ENCODE measurements around the gene NOP9.
A peak's percentile ranks its signal among the peaks of the same experiment; 100 is the strongest.

NOP9 gene

DNA sequence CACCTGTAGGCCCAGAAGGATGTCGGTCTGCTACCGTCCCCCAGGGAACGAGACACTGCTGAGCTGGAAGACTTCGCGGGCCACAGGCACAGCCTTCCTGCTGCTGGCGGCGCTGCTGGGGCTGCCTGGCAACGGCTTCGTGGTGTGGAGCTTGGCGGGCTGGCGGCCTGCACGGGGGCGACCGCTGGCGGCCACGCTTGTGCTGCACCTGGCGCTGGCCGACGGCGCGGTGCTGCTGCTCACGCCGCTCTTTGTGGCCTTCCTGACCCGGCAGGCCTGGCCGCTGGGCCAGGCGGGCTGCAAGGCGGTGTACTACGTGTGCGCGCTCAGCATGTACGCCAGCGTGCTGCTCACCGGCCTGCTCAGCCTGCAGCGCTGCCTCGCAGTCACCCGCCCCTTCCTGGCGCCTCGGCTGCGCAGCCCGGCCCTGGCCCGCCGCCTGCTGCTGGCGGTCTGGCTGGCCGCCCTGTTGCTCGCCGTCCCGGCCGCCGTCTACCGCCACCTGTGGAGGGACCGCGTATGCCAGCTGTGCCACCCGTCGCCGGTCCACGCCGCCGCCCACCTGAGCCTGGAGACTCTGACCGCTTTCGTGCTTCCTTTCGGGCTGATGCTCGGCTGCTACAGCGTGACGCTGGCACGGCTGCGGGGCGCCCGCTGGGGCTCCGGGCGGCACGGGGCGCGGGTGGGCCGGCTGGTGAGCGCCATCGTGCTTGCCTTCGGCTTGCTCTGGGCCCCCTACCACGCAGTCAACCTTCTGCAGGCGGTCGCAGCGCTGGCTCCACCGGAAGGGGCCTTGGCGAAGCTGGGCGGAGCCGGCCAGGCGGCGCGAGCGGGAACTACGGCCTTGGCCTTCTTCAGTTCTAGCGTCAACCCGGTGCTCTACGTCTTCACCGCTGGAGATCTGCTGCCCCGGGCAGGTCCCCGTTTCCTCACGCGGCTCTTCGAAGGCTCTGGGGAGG lies 11.3 kb downstream of the NOP9 start, which contains the start of gene LTB4R:
TSS of gene LTB4R (plus strand) at position 857 of the 959 bp plus-strand sequence. CDS start 4,150 bp downstream, outside the sequence.
- DNase-seq: peak in 2 of 3 donors; percentile 43 to 61

DNA sequence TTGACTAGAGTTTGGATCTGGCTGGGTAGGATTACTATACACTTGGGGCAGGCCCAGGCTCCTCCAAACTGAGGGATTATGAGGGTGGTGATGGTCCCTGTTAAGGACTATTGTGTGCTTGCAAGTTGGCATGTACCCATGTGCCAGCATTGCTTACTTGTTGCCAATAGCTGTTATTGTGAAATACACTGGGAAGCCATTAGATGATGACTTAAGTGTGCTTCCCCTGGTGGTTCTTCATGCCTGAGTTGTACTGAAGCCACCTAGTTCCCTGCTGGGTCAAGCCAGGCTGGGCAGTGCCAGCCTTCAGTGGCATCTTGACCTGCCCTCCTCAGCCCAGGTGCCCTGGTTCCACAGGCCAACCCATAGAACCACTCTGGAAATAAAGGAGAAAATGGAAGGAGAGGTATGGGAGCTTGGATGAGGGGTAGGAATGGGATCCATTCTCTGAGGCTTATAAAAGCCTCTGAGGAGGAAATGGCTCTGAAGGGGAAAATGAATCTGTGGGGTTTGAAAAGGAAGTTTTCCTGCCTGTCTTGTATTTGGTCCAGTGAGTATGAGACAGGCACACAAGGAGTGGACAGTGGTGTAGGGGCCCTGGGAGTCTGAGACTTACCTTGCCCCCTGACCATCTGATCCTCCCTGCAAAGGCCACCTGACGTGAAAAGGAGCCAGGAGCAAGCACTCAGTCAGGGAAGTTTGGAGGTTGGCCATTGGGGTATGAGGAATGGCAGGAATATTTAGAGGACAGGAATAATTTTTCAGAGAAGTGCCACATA lies 12.4 kb downstream of the NOP9 start:
- peak; percentile 80 to 92 (median 86) for DNase-seq

DNA sequence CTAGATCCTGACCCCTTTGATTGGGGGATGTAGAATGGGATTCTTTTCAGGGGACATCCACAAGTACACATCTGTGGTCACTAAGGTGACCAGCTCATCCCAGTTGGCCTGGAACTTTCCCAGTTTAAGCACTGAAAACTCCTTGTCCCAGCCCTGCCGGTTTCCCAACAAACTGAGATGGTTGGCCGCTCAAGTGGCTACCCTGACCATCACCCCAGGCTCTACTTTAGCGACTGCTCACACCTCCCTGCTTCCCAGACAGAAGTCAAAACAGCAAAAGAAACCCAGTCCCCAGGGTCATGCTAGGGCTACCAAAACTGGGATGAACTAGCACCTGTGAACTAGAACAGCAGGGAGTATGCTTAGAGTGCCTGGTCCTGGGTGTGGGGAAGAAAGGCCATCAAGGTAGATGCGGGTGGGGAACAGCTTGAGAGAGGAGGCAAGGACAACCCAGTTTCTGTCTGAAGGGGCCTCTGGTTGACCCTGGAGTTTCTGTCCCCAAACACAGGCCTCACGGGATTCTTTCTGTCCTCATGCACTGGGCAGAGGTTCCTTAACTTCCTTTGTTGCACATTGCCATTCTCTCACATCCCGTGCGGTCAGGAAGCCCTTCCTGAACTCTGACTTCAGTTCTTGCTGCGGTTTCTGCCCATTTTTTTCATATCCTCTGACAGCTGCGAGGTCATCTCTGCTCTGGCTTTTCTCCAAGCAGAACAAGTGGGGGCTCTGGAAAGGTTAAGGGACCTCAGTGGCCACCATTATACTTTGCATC lies 13.3 kb downstream of the NOP9 start:
- DNase-seq: peak; percentile 77 to 89 (median 84)

DNA sequence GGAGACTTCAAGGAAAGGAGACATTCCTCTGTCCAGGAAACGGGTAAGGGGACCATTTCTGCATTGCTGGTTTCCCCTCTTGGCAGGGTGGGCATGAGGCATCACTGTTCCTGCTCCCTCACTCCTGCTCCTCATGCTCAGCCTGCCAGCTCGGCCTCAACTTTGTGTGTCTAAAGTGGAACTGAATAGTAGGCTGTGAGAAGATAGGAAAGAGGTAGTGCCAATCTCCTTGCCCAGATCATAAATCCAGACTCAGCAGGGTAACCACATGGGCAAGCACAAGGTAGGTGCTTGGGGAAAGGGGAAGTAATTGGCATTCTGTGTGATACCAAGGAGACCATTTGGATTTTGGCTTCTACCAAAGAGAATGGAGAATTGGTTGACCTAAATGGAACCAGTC lies 14.3 kb downstream of the NOP9 start:
- no peak for DNase-seq

DNA sequence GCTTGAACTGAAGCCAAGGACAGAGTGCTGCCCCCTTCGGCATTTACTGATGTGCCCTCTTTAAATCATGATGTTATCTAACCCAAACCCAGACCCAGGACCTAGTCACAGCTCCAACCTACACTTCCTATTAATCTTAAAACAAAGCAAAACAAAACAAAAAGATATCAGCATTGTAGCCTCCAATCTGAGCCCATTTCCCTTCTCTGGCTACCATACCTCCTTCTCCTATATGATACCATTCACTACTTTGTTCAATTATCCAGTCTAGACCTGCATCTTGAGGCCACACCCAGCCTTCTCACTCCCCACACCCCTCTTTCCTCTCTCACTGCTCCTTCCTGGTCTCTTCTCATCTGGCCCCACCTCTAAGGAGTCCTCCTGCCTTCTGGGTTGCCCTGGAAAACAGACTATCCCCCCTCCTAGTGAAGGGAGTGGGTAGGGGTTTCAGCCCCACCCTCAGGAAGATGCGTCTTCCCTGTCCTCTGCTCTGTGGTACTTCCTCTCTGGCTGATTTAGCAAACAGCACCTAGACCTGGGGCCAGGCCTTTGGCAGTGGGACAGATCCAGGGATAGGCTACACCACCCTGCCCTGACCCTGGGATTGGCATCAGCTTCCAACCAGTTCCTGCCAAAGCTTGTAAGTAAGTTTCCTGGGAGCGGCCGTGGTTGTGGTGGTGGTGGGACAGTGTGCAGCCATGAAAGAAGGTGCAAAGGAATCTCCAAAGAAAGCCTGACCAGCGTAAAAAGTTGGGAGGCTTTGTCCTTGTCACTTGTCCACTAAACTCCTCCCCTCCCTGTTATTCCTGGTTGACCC lies 14.9 kb downstream of the NOP9 start:
- DNase-seq: no peak

DNA sequence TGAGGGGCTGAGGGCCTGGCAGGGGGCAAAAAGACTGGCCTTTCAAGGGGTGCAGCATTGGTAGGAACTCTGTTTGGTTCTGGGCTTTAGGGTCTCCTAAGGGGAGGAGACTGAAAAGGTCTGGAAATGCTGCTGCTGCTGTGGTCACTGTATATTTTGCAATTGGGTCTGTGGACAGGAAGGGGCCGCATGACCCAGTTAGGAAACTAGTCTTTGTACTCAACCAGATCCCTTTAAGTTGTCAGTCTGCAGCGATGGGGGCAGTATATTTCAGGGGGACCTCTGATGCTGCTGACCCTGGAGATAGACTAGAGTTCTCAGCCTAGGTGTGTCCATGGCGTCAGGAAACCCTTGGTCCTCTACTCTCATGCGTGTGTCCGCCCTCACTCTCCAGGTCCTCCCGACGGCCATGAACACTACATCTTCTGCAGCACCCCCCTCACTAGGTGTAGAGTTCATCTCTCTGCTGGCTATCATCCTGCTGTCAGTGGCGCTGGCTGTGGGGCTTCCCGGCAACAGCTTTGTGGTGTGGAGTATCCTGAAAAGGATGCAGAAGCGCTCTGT lies 15.7 kb downstream of the NOP9 start:
- no peak for DNase-seq

DNA sequence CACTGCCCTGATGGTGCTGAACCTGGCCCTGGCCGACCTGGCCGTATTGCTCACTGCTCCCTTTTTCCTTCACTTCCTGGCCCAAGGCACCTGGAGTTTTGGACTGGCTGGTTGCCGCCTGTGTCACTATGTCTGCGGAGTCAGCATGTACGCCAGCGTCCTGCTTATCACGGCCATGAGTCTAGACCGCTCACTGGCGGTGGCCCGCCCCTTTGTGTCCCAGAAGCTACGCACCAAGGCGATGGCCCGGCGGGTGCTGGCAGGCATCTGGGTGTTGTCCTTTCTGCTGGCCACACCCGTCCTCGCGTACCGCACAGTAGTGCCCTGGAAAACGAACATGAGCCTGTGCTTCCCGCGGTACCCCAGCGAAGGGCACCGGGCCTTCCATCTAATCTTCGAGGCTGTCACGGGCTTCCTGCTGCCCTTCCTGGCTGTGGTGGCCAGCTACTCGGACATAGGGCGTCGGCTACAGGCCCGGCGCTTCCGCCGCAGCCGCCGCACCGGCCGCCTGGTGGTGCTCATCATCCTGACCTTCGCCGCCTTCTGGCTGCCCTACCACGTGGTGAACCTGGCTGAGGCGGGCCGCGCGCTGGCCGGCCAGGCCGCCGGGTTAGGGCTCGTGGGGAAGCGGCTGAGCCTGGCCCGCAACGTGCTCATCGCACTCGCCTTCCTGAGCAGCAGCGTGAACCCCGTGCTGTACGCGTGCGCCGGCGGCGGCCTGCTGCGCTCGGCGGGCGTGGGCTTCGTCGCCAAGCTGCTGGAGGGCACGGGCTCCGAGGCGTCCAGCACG lies 16.4 kb downstream of the NOP9 start:
- no peak for DNase-seq

DNA sequence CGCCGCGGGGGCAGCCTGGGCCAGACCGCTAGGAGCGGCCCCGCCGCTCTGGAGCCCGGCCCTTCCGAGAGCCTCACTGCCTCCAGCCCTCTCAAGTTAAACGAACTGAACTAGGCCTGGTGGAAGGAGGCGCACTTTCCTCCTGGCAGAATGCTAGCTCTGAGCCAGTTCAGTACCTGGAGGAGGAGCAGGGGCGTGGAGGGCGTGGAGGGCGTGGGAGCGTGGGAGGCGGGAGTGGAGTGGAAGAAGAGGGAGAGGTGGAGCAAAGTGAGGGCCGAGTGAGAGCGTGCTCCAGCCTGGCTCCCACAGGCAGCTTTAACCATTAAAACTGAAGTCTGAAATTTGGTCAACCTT lies 16.9 kb downstream of the NOP9 start:
- no peak for DNase-seq

DNA sequence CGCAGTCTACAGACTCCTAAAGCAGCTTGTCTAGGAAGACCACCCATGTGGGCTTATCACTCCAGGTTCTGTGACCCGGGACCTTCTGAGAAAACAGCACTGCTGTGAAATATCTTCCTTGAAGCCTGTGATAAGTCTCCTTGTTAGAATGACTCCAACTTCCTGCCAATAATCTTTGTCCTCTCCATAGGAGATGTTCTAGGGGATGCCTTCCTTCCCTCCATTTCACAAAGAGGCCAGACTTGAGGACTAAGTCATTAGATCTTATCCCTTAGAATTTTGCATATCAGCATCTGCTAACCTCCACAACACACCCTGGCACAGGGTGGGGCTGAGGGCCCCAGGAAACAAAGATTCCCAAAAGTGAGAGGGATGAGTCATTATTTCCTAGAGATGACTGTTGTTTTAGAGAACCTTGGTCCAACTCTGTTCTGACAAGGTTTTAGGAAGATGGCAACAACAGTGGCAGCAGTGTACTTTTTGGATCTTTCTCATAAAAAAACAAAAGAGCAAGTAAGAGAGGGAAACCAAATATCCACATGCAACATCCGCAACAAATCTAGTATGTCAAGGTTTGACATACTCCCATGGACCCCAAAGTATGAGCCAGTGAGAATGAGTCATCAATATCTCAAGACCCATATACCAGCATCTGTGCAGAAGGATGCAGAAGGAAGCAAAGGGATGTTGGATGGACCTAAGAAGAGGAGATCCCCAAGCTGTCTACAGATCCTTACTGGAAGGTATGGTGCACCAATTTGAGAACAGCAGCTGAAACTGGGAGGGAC lies 17.7 kb downstream of the NOP9 start:
- DNase-seq: peak; percentile 38 to 70 (median 54)

DNA sequence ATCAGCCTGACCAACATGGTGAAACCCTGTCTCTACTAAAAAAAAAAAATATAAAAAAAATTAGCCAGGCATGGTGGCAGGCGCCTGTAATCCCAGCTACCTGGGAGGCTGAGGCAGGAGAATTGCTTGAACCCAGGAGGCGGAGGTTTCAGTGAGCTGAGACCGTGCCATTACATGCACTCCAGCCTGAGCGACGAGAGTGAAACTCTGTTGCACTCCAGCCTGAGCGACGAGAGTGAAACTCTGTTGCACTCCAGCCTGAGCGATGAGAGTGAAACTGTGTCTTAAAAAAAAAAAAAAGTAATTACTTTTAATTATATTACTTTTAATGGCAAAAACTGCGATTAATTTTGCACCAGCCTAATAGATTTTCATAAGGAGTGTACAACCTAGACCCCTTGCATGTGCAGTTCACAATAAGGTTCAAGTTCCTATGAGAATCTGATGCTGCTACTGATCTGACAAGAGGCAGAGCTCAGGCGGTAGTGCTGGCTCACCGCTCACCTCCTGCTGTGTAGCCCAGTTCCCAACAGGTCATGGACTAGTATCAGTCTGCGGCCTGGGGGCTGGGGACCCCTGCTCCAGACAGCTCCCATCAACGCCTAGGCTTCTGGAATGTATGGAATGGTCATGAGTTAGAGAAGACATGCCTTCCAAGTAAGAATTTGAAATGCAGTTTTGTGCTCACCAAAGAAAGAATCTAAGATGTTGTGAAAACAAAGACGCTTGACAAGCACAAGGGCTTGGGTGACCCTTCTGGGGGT lies 21.7 kb downstream of the NOP9 start:
- DNase-seq: no peak

DNA sequence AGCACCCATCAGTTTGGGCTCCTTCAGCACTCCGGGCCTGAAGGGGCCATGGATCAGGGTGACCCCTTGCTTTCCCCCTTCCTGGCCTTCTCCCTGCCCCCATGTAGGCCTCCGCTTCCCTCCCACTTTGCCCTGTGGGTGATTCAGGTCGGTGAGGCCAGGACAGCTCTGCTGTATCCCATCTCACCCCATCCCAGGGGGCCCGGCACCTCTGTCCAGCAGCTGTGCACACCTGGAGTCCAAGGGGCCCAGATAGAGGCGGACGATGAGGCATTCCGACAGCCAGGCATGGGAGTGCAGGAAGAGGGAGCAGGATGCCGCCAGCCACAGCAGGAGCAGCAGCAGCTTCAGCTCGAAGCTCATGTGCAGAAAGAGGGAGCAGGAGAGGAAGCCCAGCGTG lies 23.0 kb downstream of the NOP9 start:
- DNase-seq: no peak

DNA sequence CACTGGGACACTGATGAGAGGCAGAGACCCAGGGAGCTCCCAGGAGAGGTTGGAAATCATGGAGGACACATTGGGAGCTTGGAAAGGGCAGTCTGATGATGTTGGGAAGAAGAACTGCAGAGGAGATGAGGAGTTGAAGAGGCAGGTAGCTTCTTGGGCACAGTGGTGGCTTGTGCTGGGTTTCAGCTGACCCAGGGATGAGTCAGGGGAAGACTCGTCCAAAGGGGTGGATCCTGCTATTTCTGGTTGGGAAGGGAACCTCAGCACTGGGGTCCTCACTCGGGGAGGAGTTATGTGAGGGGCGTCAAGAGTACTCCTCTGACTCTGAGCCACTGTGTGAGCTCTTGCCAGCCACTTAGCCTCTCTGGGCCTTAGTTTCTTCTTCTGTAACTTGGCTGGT lies 23.7 kb downstream of the NOP9 start:
- no peak for DNase-seq

DNA sequence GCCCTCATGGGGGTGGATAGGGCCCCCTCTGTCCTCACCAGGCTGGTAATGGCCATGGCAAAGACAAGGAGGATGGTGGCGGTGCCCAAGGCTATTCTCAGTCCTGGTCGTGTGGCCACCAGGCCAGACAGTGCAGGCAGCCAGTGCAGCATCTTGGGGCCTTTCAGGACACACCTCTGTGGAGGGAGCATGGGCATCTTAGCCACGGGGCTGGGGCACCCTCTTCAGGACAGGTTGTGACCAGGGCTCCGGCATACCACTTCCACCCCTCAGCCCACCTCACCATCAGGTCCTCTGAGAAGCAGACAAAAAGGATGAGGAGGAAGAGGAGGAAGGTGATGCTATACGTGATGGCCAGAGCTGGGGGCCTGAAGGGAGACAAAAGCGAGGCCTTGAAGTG lies 24.4 kb downstream of the NOP9 start:
- no peak for DNase-seq

DNA sequence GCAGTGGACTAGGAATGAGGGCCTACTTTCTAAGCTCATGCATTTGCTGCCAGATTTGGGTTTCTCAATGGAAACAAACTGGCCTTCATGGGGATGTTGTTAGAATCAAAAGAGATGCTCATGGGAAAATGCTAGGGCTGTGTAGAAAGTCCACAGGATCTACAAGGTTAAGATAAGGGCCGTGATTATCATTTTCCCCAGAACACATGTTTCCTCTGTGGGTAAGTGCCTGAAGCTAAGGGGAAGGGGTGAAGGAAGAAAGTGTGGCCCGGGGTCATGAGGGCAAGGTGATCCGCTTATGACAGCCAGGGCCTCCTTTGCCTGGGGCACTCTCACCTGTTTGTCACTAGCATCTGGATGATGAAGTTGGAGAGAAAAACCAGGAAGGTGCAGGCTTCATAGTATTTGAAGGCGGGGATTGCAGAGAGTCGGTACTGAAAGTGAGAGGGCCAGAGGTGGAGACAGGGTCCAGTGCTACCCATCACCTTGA lies 25.4 kb downstream of the NOP9 start:
- no peak for DNase-seq

DNA sequence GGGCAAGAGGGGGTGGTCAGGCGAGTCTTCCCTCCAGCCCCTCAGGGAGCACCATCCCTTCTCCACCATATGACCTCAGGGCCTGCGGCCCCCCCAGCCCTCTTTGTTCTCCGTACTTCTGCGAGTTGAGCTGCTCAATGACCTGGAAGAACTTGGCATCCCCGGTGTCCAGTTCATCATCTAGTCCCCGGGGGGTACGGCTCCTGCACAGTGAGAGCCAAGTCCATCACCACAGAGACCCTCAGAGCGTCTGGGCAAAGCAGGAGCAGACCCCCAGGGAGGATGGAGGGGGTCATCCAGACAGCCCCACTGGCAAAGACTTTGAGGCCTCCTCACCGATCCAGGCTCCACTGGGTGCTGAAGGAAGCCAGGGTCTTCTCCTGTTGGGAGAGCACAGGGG lies 26.3 kb downstream of the NOP9 start:
- no peak for DNase-seq

DNA sequence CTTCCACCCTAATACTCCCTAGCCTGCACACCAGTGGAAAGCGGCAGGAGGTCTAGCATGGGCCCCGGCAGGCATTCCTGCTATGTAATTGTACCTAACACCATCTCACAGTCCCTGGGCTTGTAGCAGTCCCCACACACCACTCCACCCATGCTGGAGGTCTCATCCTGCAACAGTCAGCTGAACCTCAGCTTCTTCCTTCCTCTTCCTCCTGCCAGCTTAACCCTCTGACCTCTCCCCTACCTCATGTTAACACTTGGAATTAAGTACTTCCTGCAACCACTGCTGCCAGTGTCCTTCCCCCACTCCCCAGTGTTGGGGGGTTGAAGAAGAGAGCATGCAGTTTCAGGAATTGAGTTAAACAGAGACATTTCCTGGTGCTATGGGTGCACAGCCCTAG lies 27.7 kb downstream of the NOP9 start:
- DNase-seq: peak; percentile 24 to 51 (median 37)

DNA sequence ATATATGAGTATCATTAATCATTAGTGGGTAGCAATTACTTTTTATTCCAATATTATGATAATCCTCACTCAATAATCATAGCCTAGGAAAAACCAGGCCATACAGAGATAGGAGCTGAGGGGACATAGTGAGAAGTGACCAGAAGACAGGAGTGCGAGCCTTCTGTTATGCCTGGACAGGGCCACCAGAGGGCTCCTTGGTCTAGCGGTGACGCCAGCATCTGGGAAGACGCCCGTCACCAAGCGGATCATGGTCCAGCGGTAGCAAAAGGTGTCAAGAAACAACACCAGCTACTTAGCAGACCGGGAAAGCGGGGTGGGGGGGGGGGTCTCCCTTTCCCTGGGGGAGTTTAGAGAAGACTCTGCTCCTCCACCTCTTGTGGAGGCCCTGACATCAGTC lies 28.3 kb downstream of the NOP9 start:
- peak in 2 of 3 donors; percentile 35 to 36 for DNase-seq

DNA sequence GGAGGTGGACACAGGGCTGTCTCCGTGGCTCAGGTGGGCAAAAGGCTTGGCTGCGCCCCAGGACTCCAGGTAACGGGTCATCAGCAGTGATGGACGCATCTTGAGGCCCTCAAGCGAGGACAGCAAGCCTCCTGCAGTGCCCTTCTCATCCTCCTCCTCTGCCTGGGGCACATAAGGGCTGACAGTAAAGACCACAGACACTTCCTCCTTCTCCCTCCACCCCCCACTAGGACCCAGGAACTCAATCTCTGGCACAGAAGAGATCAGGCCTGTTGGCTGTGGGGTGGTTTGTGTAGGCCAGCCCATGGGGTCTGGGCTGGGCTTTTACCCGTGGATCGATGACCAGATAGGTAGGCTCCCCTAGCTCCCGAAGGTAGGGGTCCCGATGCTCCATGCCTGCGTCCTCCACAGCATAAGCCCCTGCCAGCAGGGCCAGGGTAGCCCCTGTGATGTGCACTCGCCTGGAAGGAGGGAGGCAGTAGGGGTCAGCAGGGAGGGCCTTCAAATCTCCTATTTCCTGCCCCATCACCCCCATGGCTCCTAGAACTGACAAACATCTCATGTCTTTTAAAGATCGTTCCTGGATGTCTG lies 29.5 kb downstream of the NOP9 start:
- no peak for DNase-seq

DNA sequence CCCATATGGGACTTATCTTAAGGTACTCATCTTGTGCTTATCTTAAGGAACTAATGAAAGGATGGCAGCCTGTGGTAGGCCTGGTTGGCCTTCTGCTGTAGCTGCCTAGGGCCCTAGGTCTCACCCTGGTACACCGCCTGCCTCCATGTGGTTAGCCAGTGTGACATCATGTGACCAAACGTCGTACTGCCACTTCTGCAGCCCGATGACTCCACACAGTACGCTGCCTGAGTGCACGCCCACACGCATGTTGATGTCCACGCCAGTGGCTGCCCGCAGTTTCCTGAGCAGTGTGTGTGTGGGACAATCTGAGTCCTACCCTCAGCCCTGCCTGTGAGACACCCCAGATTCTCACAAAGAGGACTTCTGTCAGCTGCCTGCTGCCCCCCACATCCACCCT lies 30.1 kb downstream of the NOP9 start:
- DNase-seq: peak; percentile 89 to 97 (median 95)

Measured in suppressor macrophage treated with lipopolysaccharide for 1 hour (primary cell).